Psoas muscle (tissue), 8 donors: ENCODE measurements around the gene UFD1. TPM values are rescaled to one million over a fixed set of nuclear protein-coding genes. Genes with fewer than 3 reads are reported as not detected.

Experiments
- ATAC-seq, 4 donors: fragments of 200-7000 bp; cut with Tn5 transposase; one replicate each; pipeline ENCODE4 v1.9.1; 2020; ENCODE audit warnings: moderate library complexity in 3 of 4, mild to moderate bottlenecking in 2 of 4
- DNase-seq, 2 donors: peaks; one replicate each; pipeline ENCODE4 v3.0.0-alpha.2; 2020
- H3K27ac ChIP-seq: fragments of 200-600 bp; one replicate; pipeline ENCODE4 v1.8.0; 2022
- H3K27me3 ChIP-seq, 3 donors: fragments of 200-600 bp in 1 of 3; one replicate each; pipeline versions ENCODE4 v1.6.1 to v1.8.0; 2013 to 2022; ENCODE audit warnings: low read length in 2 of 3, mild to moderate bottlenecking in 2 of 3, moderate library complexity in 1 of 3; ENCODE audit not compliant: insufficient read depth in 3 of 3
- H3K36me3 ChIP-seq, 2 donors: fragments of 200-600 bp in 1 of 2; one replicate each; pipeline versions ENCODE4 v1.6.1 to v1.8.0; 2013 to 2022; ENCODE audit warnings: low read depth in 1 of 2, mild to moderate bottlenecking in 1 of 2, moderate library complexity in 1 of 2; ENCODE audit not compliant: insufficient read depth in 1 of 2
- H3K4me1 ChIP-seq: fragments of 200-600 bp; one replicate; pipeline ENCODE4 v1.8.0; 2022
- H3K4me3 ChIP-seq: fragments of 200-600 bp; one replicate; pipeline ENCODE4 v1.8.0; 2022; ENCODE audit warnings: mild to moderate bottlenecking
- H3K9me3 ChIP-seq: fragments of 200-600 bp; one replicate; pipeline ENCODE4 v1.8.0; 2022
- CTCF ChIP-seq: fragments of 200-600 bp; IDR thresholded peaks from one replicate; pipeline ENCODE4 v1.8.0; 2022; ENCODE audit warnings: antibody characterized with exemption
- WGBS, 3 donors: extraction: QIAGEN DNeasy Blood & Tissue Kit; methylation state at CpG; one replicate each; pipeline versions ENCODE4 v1.1.6 to v1.1.7; 2013; 5-methylcytosine and 5-hydroxymethylcytosine counted together
- intact Hi-C, 2 donors: fragments of 100-400 bp; cut with DNase I; formaldehyde crosslinking; loops; one replicate each; pipeline versions ENCODE4 v1.11.0 to v1.14.2; 2022
- polyA plus RNA-seq, 3 donors: library from polyadenylated mRNA; stranded (reverse); fragments of 200-250 nt; gene quantifications; one replicate each; pipeline ENCODE4 v1.2.3, GENCODE V29; 2013
- total RNA-seq, 4 donors: library from RNA; stranded (reverse); fragmentation: NEBNext Ultra II Directional in 2 of 4; extraction: Animal tissue kit (Norgen Biotek cat#: 25700) in 2 of 4; gene quantifications; one replicate each; pipeline versions ENCODE4 v1.2.1 to v1.2.4, GENCODE V29; 2021 to 2023
- donor health status: healthy with polysubstance abuse.
- donor health status: DM: no; HTN: no; CAD: no; lungs with moderate emphysema.
- donor health status: Bipolar disorder and iron deficiency.
- donor health status: healthy.
- donor health status: DM: yes; HTN: yes; CAD: no.
- donor health status: DM: no; HTN: no; CAD: no.
- donor health status: DM: no; HTN: no; CAD: no.
- donor health status: DM: yes; HTN: yes; CAD: no.

Gene UFD1
- total and polyA plus RNA-seq, 7 donors, result 44.3 to 226 (median 79.6) TPM

- intact Hi-C loops, result loop anchor here in 1 of 2 donors (10.0 kb wide), 1 partner anchor 177 kb away; the partner anchor contains the start of gene CLTCL1
- WGBS, 3 donors, result 84 to 93% (median 89%) methylated on average over 8 of the region's 8 CpGs
- Histone ChIP-seq H3K27me3 (no peaks in the 10 kb centered on the region), H3K4me3 (no peak overlapping the region), H3K27ac (no peak overlapping the region), H3K36me3 (peaks cover 20 to 84% of the 10 kb centered on the region in 2 donors), H3K9me3 (no peaks in the 10 kb centered on the region), H3K4me1 (peaks cover 40% of the 10 kb centered on the region)
- no peak for DNase-seq
- TF ChIP-seq CTCF, result no peak
- no peak for ATAC-seq
These were observed 6.8 kb downstream of the UFD1 start for GRCh38 chr22:19472233-19472632.

DNA sequence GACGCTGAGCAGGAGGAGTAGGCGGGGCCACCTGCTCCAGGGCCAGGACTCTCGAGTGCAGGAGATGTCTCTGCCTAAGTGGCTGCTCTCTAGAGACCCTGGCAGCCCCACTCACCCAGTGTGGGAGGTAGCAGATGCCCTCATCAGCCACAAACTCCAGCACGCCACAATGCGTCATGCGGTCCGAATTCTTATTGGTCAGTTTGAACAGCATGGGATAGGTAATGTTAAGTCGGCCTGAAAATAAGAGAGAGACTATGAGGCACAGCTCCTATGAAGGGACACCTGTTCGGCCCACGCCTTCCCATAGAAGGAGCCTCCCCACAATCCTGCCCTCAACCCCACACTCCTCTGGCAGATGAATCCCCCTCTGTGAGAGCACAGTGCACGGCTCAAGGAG is 7.4 kb downstream of the UFD1 start:
- TF ChIP-seq CTCF, result no peak
- no peak for ATAC-seq
- DNase-seq, result no peak
- WGBS, 3 donors, result 87 to 92% (median 90%) methylated on average over 11 of the region's 11 CpGs
- intact Hi-C loops, result loop anchor here in 1 of 2 donors (10.0 kb wide), 1 partner anchor 177 kb away; the partner anchor contains the start of gene CLTCL1
- Histone ChIP-seq H3K36me3 (peaks cover 25 to 90% of the 10 kb centered on the region in 2 donors), H3K27ac (no peak overlapping the region), H3K4me1 (peaks cover 33% of the 10 kb centered on the region), H3K27me3 (no peaks in the 10 kb centered on the region), H3K9me3 (no peaks in the 10 kb centered on the region), H3K4me3 (no peak overlapping the region)

DNA sequence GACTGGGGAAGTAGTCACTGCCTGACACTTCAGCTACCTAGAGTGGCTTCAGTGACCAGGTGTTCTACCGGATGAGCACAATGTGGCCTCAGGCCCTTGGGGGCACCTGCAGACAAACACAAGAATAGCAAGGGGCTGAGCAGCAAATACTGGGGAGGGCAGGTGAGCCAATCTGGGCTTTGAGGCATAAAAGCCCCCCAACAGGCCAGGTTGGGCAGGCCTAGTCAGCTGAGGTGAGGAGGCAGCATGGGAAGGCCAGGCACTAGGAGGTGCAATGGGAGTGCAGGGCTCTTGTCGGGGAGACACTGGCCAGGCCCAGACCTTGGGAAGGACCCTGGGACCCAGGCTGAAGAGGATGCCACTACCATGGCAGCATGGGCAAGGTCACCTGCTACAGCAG is 9.0 kb downstream of the UFD1 start:
- H3K27me3 ChIP-seq, result no peaks in the 10 kb centered on the region
- no peak for TF ChIP-seq CTCF
- H3K4me1 ChIP-seq, result peaks cover 20% of the 10 kb centered on the region
- ATAC-seq (no peak), DNase-seq (no peak)
- H3K9me3 ChIP-seq, result no peaks in the 10 kb centered on the region
- H3K4me3 ChIP-seq, result no peak overlapping the region
- WGBS, 3 donors, result 89 to 97% (median 96%) methylated on average over 2 of the region's 2 CpGs
- intact Hi-C loops, result loop anchor here in 1 of 2 donors (10.0 kb wide), 1 partner anchor 175 kb away; the partner anchor contains the start of gene CLTCL1
- H3K36me3 ChIP-seq, result peaks cover 25 to 100% of the 10 kb centered on the region in 2 donors
- no peak overlapping the region for H3K27ac ChIP-seq

- DNase-seq (no peak), ATAC-seq (no peak)
- Histone ChIP-seq H3K4me1 (peaks cover 15% of the 10 kb centered on the region), H3K4me3 (no peak overlapping the region), H3K27ac (no peak overlapping the region), H3K36me3 (peaks cover 25 to 100% of the 10 kb centered on the region in 2 donors), H3K9me3 (no peaks in the 10 kb centered on the region), H3K27me3 (no peaks in the 10 kb centered on the region)
- intact Hi-C loops, result no loop called here
- TF ChIP-seq CTCF, result no peak
- WGBS, 3 donors, result 59 to 95% (median 73%) methylated on average over 7 of the region's 7 CpGs
These were observed 9.6 kb downstream of the UFD1 start for GRCh38 chr22:19469421-19469820.

- Histone ChIP-seq H3K4me1 (peaks cover 1% of the 10 kb centered on the region), H3K27ac (no peak overlapping the region), H3K4me3 (no peak overlapping the region), H3K36me3 (peaks cover 26 to 100% of the 10 kb centered on the region in 2 donors), H3K9me3 (no peaks in the 10 kb centered on the region), H3K27me3 (no peaks in the 10 kb centered on the region)
- no peak for TF ChIP-seq CTCF
- 92 to 96% (median 95%) methylated on average over 6 of the region's 6 CpGs for WGBS, 3 donors
- no peak for ATAC-seq
- intact Hi-C loops, result no loop called here
- no peak for DNase-seq
These were observed 11.1 kb downstream of the UFD1 start for GRCh38 chr22:19467912-19468311.
